NCI-H446 (cell line): ENCODE results near the gene ABCA4.

Experiments
- DNase-seq, 2 experiments: peaks; one replicate each; lab custom pipeline; 2025; lab: John Stamatoyannopoulos, UW

The ABCA4 gene

GRCh38 chr1:94104776-94105580, 16.0 kb downstream of the ABCA4 start:
- no peak for DNase-seq

- no peak for DNase-seq
Measured at GRCh38 chr1:94104127-94104684, 16.7 kb downstream of the ABCA4 start.

GRCh38 chr1:94103608-94104007, 17.3 kb downstream of the ABCA4 start:
- no peak for DNase-seq

DNA sequence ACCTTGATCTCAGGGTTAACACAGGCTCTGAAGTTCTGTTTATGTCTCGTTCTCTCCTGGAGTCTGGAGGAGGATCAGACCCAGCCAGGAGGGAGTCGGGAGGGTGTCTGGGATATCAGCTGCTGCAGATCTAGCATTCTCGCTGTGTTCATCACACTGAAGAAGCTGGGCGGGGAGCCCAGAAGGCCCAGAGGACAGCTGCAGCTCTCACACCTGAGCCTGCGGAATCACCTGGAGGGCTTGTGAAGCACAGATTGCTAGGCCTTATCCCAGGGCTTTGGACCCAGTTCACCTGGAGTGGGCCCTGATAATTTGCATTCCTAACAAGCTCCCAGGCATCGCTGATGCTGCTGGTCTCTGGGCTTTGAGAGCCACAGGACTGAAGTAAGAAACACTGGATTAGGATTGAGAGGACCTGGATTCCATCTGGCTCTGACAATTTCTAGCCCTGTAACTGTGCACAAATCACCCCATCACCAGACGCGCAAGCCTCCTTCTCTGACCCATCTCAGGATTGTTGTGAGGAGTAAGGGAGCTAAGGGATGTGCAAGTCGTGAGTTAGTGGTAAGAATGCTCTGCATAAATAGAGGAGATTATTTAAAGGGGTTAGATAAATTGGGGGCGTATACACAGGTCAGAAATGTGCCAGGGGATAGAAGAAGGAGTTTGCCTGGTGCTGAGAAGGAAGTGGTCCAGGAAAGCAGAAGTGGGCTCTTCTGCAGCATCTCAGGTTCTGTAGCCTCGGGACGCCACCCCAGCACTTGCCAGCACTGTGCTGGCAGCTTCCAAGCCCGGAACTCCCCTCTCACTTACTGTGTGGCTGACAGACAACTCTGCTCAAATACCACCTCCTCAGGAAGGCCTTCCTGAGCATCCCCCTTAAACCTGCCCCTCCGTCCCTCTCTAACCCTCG, 19.1 kb downstream of the ABCA4 start:
- DNase-seq, result no peak

- no peak for DNase-seq
Measured at GRCh38 chr1:94100785-94101612, 19.9 kb downstream of the ABCA4 start.

GRCh38 chr1:94100129-94100784, 20.7 kb downstream of the ABCA4 start:
- no peak for DNase-seq

- no peak for DNase-seq
Measured at GRCh38 chr1:94099303-94099702, 21.6 kb downstream of the ABCA4 start.

- DNase-seq, result no peak
Measured at GRCh38 chr1:94098585-94099111, 22.3 kb downstream of the ABCA4 start.

DNA sequence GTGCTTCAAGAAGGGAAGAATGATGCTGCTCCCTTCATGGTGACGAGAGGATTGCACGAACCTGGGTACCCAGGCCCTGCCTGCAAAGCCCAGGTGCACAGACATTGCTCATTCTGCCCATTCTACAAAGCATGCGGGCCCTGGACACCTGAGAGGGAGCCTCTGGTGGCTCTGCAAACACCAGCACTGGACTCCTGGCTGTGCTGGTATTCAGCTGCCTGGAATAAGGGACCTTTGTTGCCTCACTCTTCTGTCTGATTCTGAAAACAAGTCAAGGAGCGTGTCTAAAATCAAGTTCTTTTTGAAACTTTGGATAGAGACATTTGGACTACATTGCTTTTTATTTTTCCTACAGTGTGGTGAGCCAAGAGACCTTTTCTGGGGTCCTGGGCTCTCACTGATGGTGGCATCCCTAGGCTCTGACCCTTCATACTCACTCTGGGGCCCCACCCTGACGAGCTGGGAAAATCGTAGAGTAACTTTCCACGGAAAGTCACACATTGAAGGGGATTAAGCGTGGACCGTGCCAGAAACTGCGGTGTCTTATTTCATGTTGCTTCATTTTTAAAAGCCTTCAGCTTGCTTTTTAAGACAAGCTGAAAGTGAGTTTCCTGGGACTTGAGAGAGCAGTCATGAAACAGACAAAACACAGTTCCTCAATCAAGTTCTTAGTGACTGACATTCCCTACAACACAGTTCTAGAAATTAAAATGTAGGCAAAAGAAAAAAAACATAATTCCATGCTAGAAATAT, 24.0 kb downstream of the ABCA4 start:
- DNase-seq, result no peak

GRCh38 chr1:94095744-94096469, 25.0 kb downstream of the ABCA4 start:
- DNase-seq, result no peak

GRCh38 chr1:94095112-94095637, 25.8 kb downstream of the ABCA4 start:
- peak in 1 of 2 experiments; percentile 83 for DNase-seq

GRCh38 chr1:94094469-94095111, 26.4 kb downstream of the ABCA4 start:
- peak in 1 of 2 experiments; percentile 64 for DNase-seq

- DNase-seq, result no peak
Measured at GRCh38 chr1:94093996-94094395, 27.0 kb downstream of the ABCA4 start.

DNA sequence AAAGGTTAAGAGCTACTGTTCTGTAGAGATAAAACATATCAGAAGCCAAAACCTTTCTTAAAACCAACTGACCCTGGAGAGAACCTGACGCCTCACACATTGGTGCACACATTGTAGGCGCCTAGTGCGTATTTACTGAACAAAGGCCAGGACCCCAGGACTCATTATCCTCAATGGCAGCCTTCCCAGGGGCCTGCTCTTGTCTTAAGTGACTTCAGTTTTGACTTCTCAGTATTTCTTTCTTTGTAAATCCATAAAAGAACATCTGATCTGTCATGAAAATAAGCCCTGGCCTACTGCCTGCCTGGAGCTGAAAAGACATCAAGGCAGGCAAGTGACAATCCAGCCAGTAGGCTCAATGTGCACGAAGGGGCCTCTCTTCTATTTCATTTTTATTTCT, 27.6 kb downstream of the ABCA4 start:
- DNase-seq, result no peak

DNA sequence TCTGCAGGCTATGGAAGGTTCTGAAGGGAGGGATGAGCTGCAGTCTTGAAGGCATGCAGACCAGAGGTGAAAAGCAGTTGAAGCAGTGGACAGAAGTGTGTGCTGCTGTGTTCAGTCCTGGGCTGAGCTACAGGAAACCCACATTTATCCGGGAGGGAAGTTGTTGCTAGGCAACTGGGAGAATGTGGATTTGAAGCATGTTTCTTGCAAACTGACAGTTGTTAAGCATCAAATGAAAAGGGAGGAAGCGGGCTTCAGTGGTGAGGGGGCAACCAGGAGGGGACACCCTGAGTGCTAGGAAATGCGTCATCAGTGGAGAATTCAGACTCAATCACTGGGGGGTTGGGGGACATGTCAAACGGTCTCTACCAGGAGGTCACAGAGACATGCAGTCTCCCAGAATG, 28.7 kb downstream of the ABCA4 start:
- peak in 1 of 2 experiments; percentile 7 for DNase-seq

DNA sequence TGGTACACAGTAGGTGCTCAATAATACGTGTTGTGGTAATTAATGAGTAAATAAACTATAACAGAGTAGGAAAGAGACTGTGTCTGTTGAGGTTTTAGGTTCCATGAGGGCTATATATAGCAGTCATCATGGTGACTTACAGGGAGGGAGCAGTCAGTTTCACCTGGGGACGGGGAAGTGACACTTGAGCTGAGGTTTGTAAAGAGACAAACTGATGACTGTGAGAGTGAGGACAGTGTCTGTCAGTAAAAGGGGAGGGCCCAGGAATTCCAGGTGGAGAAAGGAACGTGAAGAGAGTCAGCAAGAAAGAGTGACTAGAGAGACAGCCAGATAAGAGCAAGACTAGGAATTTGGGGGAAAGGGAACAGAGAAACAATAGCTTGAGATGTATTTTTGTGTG, 30.2 kb downstream of the ABCA4 start:
- DNase-seq, result no peak

DNA sequence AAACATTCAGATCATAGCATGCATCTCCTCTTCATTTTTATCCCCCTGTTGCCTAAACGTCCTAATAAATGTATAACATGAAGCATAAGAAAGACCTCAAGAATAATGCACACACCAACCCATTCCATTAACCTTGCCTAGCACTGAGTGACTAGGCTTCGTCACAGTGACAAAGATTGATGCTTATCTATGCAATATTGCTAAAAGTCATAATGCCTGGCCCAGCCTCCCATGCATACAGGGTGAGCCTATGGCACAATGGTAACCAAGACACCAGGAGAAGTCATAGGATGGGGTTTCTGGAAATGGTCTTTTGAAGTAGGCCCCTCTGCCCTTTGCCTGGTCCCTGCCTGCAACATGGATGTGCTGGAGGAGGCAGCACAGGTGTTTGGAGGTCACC, 33.8 kb downstream of the ABCA4 start:
- DNase-seq, result no peak

DNA sequence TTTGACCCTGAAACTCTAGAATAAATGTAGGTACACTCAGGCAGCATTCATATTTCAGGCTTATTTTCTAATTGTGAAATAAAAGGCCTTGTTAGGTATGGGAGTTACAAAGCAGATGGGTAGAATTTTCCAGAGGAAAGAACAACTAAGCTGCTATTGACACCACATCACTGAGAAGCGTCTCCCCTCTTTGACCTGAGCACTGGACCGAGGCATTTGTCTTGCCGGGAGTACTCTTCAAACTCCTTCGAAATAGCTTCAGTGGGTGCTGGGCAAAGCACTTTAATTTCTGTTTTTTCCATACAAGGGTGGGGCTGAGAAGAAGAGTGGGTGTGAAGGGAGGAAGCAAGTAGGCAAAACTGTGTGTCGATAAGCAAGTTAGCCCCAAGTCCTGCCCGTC, 36.4 kb downstream of the ABCA4 start:
- no peak for DNase-seq

DNA sequence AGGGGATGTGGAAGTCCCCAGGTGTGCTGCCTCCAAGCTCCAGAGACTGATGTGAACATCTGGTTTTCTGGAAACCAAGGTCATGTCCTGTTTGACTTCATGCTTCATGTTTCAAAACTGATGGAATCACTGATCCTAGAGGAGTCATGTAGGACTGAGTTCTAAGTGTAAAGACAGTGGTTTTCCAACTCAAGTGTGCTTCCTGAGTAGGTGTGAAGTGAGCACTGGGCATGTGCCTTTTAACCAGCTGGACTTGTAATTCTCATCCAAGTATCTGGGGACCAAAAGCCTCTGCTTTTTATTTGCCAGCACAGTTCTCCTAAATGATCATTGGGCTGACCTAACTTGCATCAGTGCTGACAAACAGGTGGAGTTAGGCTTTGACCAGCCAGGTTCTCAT, 36.9 kb downstream of the ABCA4 start:
- DNase-seq, result no peak
